ENCODE results near the gene OGFRL1.

Gene OGFRL1

GRCh38 chr6:71333050-71333449 lies 44.4 kb downstream of the OGFRL1 start:
- TF ChIP-seq TAF1 (IDR thresholded peaks at IDR 0.05; ENCODE audit: borderline replicate concordance, insufficient read depth, low read length): no peak
- no peak for TF ChIP-seq POLR2AphosphoS5 (IDR thresholded peaks at IDR 0.05; ENCODE audit: low read depth, low read length)
- no peak for TF ChIP-seq FOXP2 (optimal IDR thresholded peaks at IDR 0.05; ENCODE audit: borderline replicate concordance, extremely low read depth, extremely low read length, insufficient read depth)
- no peak for TF ChIP-seq SIN3A (IDR thresholded peaks at IDR 0.05; ENCODE audit: borderline replicate concordance, insufficient read depth, low read length)
- no peak for TF ChIP-seq REST (IDR thresholded peaks at IDR 0.05; ENCODE audit: insufficient read depth in 1 of 2, low read depth in 2 of 2, low read length in 2 of 2)

- TF ChIP-seq REST (IDR thresholded peaks at IDR 0.05; ENCODE audit: insufficient read depth in 1 of 2, low read depth in 2 of 2, low read length in 2 of 2) (no peak), TAF1 (IDR thresholded peaks at IDR 0.05; ENCODE audit: borderline replicate concordance, insufficient read depth, low read length) (no peak), FOXP2 (optimal IDR thresholded peaks at IDR 0.05; ENCODE audit: borderline replicate concordance, extremely low read depth, extremely low read length, insufficient read depth) (no peak), SIN3A (IDR thresholded peaks at IDR 0.05; ENCODE audit: borderline replicate concordance, insufficient read depth, low read length) (no peak), POLR2AphosphoS5 (IDR thresholded peaks at IDR 0.05; ENCODE audit: low read depth, low read length) (no peak)
Measured at GRCh38 chr6:71333697-71334096, 45.1 kb downstream of the OGFRL1 start.

- no peak for TF ChIP-seq TAF1 (IDR thresholded peaks at IDR 0.05; ENCODE audit: borderline replicate concordance, insufficient read depth, low read length)
- no peak for TF ChIP-seq REST (IDR thresholded peaks at IDR 0.05; ENCODE audit: insufficient read depth in 1 of 2, low read depth in 2 of 2, low read length in 2 of 2)
- TF ChIP-seq FOXP2 (optimal IDR thresholded peaks at IDR 0.05; ENCODE audit: borderline replicate concordance, extremely low read depth, extremely low read length, insufficient read depth): no peak
- TF ChIP-seq POLR2AphosphoS5 (IDR thresholded peaks at IDR 0.05; ENCODE audit: low read depth, low read length): no peak
- no peak for TF ChIP-seq SIN3A (IDR thresholded peaks at IDR 0.05; ENCODE audit: borderline replicate concordance, insufficient read depth, low read length)
Measured at GRCh38 chr6:71334768-71335167, 46.2 kb downstream of the OGFRL1 start.

GRCh38 chr6:71335544-71335943 lies 46.9 kb downstream of the OGFRL1 start:
- TF ChIP-seq POLR2AphosphoS5 (IDR thresholded peaks at IDR 0.05; ENCODE audit: low read depth, low read length): no peak
- TF ChIP-seq SIN3A (IDR thresholded peaks at IDR 0.05; ENCODE audit: borderline replicate concordance, insufficient read depth, low read length): no peak
- no peak for TF ChIP-seq FOXP2 (optimal IDR thresholded peaks at IDR 0.05; ENCODE audit: borderline replicate concordance, extremely low read depth, extremely low read length, insufficient read depth)
- TF ChIP-seq REST (IDR thresholded peaks at IDR 0.05; ENCODE audit: insufficient read depth in 1 of 2, low read depth in 2 of 2, low read length in 2 of 2): no peak
- TF ChIP-seq TAF1 (IDR thresholded peaks at IDR 0.05; ENCODE audit: borderline replicate concordance, insufficient read depth, low read length): no peak

GRCh38 chr6:71336901-71337300 lies 48.3 kb downstream of the OGFRL1 start:
- TF ChIP-seq TAF1 (IDR thresholded peaks at IDR 0.05; ENCODE audit: borderline replicate concordance, insufficient read depth, low read length) (no peak), REST (IDR thresholded peaks at IDR 0.05; ENCODE audit: insufficient read depth in 1 of 2, low read depth in 2 of 2, low read length in 2 of 2) (no peak), SIN3A (IDR thresholded peaks at IDR 0.05; ENCODE audit: borderline replicate concordance, insufficient read depth, low read length) (no peak), POLR2AphosphoS5 (IDR thresholded peaks at IDR 0.05; ENCODE audit: low read depth, low read length) (no peak), FOXP2 (optimal IDR thresholded peaks at IDR 0.05; ENCODE audit: borderline replicate concordance, extremely low read depth, extremely low read length, insufficient read depth) (no peak)

Data from PFSK-1 (cell line).